BJ (cell line): ENCODE measurements around the gene ROGDI. TPM values are rescaled to one million over a fixed set of nuclear protein-coding genes. Genes with fewer than 3 reads are reported as not detected.

Experiments
- CTCF ChIA-PET: fragments of 350-600 bp; formaldehyde crosslinking; extraction: SDS; loops from one replicate; lab custom pipeline; 2021; ENCODE audit warnings: antibody characterized with exemption, inconsistent platforms; lab: Yijun Ruan, JAX
- POLR2A ChIA-PET: fragments of 300-600 bp; sonication (Branson Sonifier 250); formaldehyde crosslinking; extraction: SDS; loops from one replicate; lab custom pipeline; 2021; ENCODE audit warnings: antibody characterized with exemption; lab: Charles Lee
- DNase-seq: peaks from one replicate; pipeline ENCODE4 v3.0.0-alpha.2; 2011; ENCODE audit warnings: low read depth
- H3K27me3 ChIP-seq: 2 replicates; pipeline ENCODE4 v1.6.0; 2011; ENCODE audit warnings: low read length; ENCODE audit not compliant: control insufficient read depth, insufficient read depth
- H3K36me3 ChIP-seq: 2 replicates; pipeline ENCODE4 v1.5.1; 2011; ENCODE audit warnings: low read length; ENCODE audit not compliant: control insufficient read depth, insufficient read depth
- H3K4me3 ChIP-seq: 2 replicates; pipeline ENCODE4 v1.5.1; 2011; ENCODE audit warnings: low read depth, mild to moderate bottlenecking, control low read depth, low read length
- polyA plus RNA-seq: library from polyadenylated mRNA; depleted of rRNA; stranded (reverse); fragments of >200 nt; gene quantifications from 2 replicates; pipeline ENCODE4 v1.2.3, GENCODE V29; 2011
- TF ChIP-seq, protein P1 (sequence below): IDR thresholded peaks from 2 replicates; pipeline ENCODE4 v1.5.1; 2011; ENCODE audit warnings: low read depth, mild to moderate bottlenecking, control low read depth, inconsistent platforms, low read length, moderate library complexity; ENCODE audit not compliant: insufficient read depth

ROGDI gene
- polyA plus RNA-seq, 1 experiment = 31.9 TPM

- Histone ChIP-seq H3K36me3 (no peaks in the 10 kb centered on the region; the same call in none of the 2 replicates), H3K27me3 (no peaks in the 10 kb centered on the region), H3K4me3 (no peak overlapping the region)
- POLR2A ChIA-PET = no interaction called here
- no peak for DNase-seq
- CTCF ChIA-PET = no interaction called here
- TF ChIP-seq, protein P1, sequence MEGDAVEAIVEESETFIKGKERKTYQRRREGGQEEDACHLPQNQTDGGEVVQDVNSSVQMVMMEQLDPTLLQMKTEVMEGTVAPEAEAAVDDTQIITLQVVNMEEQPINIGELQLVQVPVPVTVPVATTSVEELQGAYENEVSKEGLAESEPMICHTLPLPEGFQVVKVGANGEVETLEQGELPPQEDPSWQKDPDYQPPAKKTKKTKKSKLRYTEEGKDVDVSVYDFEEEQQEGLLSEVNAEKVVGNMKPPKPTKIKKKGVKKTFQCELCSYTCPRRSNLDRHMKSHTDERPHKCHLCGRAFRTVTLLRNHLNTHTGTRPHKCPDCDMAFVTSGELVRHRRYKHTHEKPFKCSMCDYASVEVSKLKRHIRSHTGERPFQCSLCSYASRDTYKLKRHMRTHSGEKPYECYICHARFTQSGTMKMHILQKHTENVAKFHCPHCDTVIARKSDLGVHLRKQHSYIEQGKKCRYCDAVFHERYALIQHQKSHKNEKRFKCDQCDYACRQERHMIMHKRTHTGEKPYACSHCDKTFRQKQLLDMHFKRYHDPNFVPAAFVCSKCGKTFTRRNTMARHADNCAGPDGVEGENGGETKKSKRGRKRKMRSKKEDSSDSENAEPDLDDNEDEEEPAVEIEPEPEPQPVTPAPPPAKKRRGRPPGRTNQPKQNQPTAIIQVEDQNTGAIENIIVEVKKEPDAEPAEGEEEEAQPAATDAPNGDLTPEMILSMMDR = no peak
Measured at GRCh38 chr16:4797805-4798252, 4.6 kb downstream of the ROGDI start.

DNA sequence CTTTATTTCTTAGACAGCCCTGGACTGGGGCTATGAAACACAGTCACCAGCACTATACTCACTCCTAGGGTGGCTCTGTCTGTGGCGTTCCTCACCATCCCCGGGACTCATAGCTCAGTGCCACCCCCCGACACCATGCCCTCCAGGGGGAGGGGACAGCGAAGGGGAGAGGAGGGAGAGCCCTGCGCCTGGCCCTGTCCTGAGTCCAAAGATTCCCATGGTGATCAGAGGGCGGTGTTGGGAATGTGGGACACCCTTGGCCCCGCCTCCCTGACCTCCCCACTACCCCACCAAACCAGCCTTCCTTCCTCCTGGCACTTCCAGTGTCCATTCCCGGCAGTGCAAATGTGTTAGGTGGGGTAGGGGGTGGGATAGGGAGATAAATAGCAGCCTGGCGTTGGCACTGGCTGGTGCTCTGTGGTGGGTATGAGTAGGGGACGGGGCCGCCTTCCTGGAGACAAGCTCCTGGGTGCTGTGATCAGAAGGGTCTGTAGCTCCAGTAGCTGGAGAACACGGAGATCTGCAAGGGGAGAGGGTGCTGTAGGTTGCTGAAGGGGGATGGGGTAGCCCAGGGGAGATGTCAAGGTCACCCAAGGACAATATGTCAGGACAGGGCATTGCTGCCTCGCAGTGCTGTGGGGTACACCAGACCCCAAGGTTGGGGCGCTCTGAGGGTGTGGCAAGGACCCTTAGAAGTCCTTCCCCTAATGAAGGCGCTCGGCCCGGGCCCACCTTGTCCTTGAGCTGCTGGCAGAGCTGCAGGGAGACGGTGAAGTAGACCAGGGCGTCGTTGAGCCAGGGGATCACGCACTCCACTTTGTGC is 5.2 kb downstream of the ROGDI start:
- POLR2A ChIA-PET = no interaction called here
- DNase-seq = no peak
- Histone ChIP-seq H3K4me3 (no peak overlapping the region), H3K27me3 (no peaks in the 10 kb centered on the region), H3K36me3 (no peaks in the 10 kb centered on the region; the same call in none of the 2 replicates)
- TF ChIP-seq, protein P1 = no peak
- CTCF ChIA-PET = interaction anchor here (0.9 kb wide), 1 partner anchor 22 kb away, joined by 3 read pairs; no protein-coding TSS in a partner anchor

GRCh38 chr16:4795828-4796572 is 6.4 kb downstream of the ROGDI start:
- DNase-seq = no peak
- ChIA-PET CTCF (interaction anchor here (0.9 to 1.0 kb wide), 2 partner anchors 21 to 155 kb away, joined by 3 read pairs; no protein-coding TSS in a partner anchor), POLR2A (no interaction called here)

GRCh38 chr16:4795181-4795827 is 7.1 kb downstream of the ROGDI start, which contains the start of gene SMIM22:
TSS of gene SMIM22 (plus strand) at chr16:4795369. CDS start at chr16:4795735, 366 bp downstream.
- Histone ChIP-seq H3K27me3 (no peaks in the 10 kb centered on the region), H3K4me3 (no peak within 1 kb of the TSS), H3K36me3 (no peaks in the 10 kb centered on the region; the same call in none of the 2 replicates)
- POLR2A ChIA-PET = no interaction called here
- TF ChIP-seq, protein P1 = no peak
- no peak for DNase-seq
- CTCF ChIA-PET = interaction anchor here (1.0 kb wide), 1 partner anchor 155 kb away, joined by 3 read pairs; no protein-coding TSS in a partner anchor

More at GRCh38 chr16:4795828-4796572, 6.4 kb downstream of the ROGDI start:
- H3K4me3 ChIP-seq = no peak overlapping the region
- H3K27me3 ChIP-seq = no peaks in the 10 kb centered on the region
- no peaks in the 10 kb centered on the region; the same call in none of the 2 replicates for H3K36me3 ChIP-seq
- TF ChIP-seq, protein P1 = no peak
